ENCODE data around the gene SMTN.
A peak's percentile ranks its signal among the peaks of the same experiment; 100 is the strongest.

Gene SMTN

GRCh38 chr22:31126128-31126868 is 45.2 kb downstream of the SMTN start:
- no peak for TF ChIP-seq CTCF (IDR thresholded peaks at IDR 0.05)
- peaks cover 32% of the 10 kb centered on the region for H3K79me2 ChIP-seq
- H3K27ac ChIP-seq = peak overlapping the region; percentile 93
- H3K9me3 ChIP-seq (ENCODE audit: control insufficient read depth, low read length) = no peaks in the 10 kb centered on the region
- no peaks in the 10 kb centered on the region for H3K27me3 ChIP-seq (ENCODE audit: control insufficient read depth, insufficient read depth, low read length)
- no peak overlapping the region for H3K9ac ChIP-seq
- peaks cover 35% of the 10 kb centered on the region for H3K4me1 ChIP-seq
- no peak overlapping the region for H2AFZ ChIP-seq
- H3K4me3 ChIP-seq (ENCODE audit: low read depth, low read length) = peak overlapping the region; percentile 23
- no peaks in the 10 kb centered on the region for H3K36me3 ChIP-seq (ENCODE audit: control insufficient read depth, insufficient read depth, low read length)
- H3K4me2 ChIP-seq (ENCODE audit: low read length) = peak overlapping the region; percentile 89

- no peaks in the 10 kb centered on the region for H3K9me3 ChIP-seq (ENCODE audit: control insufficient read depth, low read length)
- no peaks in the 10 kb centered on the region for H3K36me3 ChIP-seq (ENCODE audit: control insufficient read depth, insufficient read depth, low read length)
- peak overlapping the region; percentile 89 for H3K4me2 ChIP-seq (ENCODE audit: low read length)
- peaks cover 33% of the 10 kb centered on the region for H3K4me1 ChIP-seq
- no peaks in the 10 kb centered on the region for H3K27me3 ChIP-seq (ENCODE audit: control insufficient read depth, insufficient read depth, low read length)
- no peak overlapping the region for H2AFZ ChIP-seq
- H3K27ac ChIP-seq = peak overlapping the region; percentile 93
- H3K4me3 ChIP-seq (ENCODE audit: low read depth, low read length) = no peak overlapping the region
- no peak overlapping the region for H3K9ac ChIP-seq
- no peak for TF ChIP-seq CTCF (IDR thresholded peaks at IDR 0.05)
- H3K79me2 ChIP-seq = peaks cover 32% of the 10 kb centered on the region
These were observed 45.7 kb downstream of the SMTN start for GRCh38 chr22:31126869-31127175.

GRCh38 chr22:31127181-31127772 is 46.2 kb downstream of the SMTN start:
- no peaks in the 10 kb centered on the region for H3K36me3 ChIP-seq (ENCODE audit: control insufficient read depth, insufficient read depth, low read length)
- peak overlapping the region; percentile 93 for H3K27ac ChIP-seq
- TF ChIP-seq CTCF (IDR thresholded peaks at IDR 0.05) = no peak
- peaks cover 33% of the 10 kb centered on the region for H3K4me1 ChIP-seq
- no peaks in the 10 kb centered on the region for H3K9me3 ChIP-seq (ENCODE audit: control insufficient read depth, low read length)
- peaks cover 32% of the 10 kb centered on the region for H3K79me2 ChIP-seq
- no peak overlapping the region for H3K9ac ChIP-seq
- peak overlapping the region; percentile 14 for H3K4me2 ChIP-seq (ENCODE audit: low read length)
- H2AFZ ChIP-seq = no peak overlapping the region
- H3K4me3 ChIP-seq (ENCODE audit: low read depth, low read length) = no peak overlapping the region
- no peaks in the 10 kb centered on the region for H3K27me3 ChIP-seq (ENCODE audit: control insufficient read depth, insufficient read depth, low read length)

GRCh38 chr22:31128156-31128555 is 47.0 kb downstream of the SMTN start:
- Histone ChIP-seq H3K4me2 (ENCODE audit: low read length) (peak overlapping the region; percentile 8), H3K79me2 (peaks cover 31% of the 10 kb centered on the region), H3K4me1 (peaks cover 38% of the 10 kb centered on the region), H3K4me3 (ENCODE audit: low read depth, low read length) (no peak overlapping the region), H3K27ac (peak overlapping the region; percentile 93), H3K9me3 (ENCODE audit: control insufficient read depth, low read length) (no peaks in the 10 kb centered on the region), H3K27me3 (ENCODE audit: control insufficient read depth, insufficient read depth, low read length) (no peaks in the 10 kb centered on the region), H2AFZ (no peak overlapping the region), H3K9ac (no peak overlapping the region), H3K36me3 (ENCODE audit: control insufficient read depth, insufficient read depth, low read length) (no peaks in the 10 kb centered on the region)
- no peak for TF ChIP-seq CTCF (IDR thresholded peaks at IDR 0.05)

GRCh38 chr22:31130873-31131272 is 49.8 kb downstream of the SMTN start:
- no peaks in the 10 kb centered on the region for H3K36me3 ChIP-seq (ENCODE audit: control insufficient read depth, insufficient read depth, low read length)
- H3K79me2 ChIP-seq = peaks cover 8% of the 10 kb centered on the region
- no peak overlapping the region for H2AFZ ChIP-seq
- peak overlapping the region; percentile 93 for H3K27ac ChIP-seq
- H3K9me3 ChIP-seq (ENCODE audit: control insufficient read depth, low read length) = no peaks in the 10 kb centered on the region
- peak overlapping the region; percentile 58 for H3K4me2 ChIP-seq (ENCODE audit: low read length)
- H3K4me1 ChIP-seq = peaks cover 50% of the 10 kb centered on the region
- H3K4me3 ChIP-seq (ENCODE audit: low read depth, low read length) = peak overlapping the region; percentile 30
- no peak overlapping the region for H3K9ac ChIP-seq
- no peaks in the 10 kb centered on the region for H3K27me3 ChIP-seq (ENCODE audit: control insufficient read depth, insufficient read depth, low read length)
- TF ChIP-seq CTCF (IDR thresholded peaks at IDR 0.05) = no peak
